ENCODE results near the gene APEH. TPM values are rescaled to one million over a fixed set of nuclear protein-coding genes. Genes with fewer than 3 reads are reported as not detected.

APEH gene
- total and polyA plus RNA-seq, 10 of the 15 experiments (the other 5 are each of a cell fraction or from before 2014, with no cell fraction given) = 74.4 to 214 (median 131) TPM

DNA sequence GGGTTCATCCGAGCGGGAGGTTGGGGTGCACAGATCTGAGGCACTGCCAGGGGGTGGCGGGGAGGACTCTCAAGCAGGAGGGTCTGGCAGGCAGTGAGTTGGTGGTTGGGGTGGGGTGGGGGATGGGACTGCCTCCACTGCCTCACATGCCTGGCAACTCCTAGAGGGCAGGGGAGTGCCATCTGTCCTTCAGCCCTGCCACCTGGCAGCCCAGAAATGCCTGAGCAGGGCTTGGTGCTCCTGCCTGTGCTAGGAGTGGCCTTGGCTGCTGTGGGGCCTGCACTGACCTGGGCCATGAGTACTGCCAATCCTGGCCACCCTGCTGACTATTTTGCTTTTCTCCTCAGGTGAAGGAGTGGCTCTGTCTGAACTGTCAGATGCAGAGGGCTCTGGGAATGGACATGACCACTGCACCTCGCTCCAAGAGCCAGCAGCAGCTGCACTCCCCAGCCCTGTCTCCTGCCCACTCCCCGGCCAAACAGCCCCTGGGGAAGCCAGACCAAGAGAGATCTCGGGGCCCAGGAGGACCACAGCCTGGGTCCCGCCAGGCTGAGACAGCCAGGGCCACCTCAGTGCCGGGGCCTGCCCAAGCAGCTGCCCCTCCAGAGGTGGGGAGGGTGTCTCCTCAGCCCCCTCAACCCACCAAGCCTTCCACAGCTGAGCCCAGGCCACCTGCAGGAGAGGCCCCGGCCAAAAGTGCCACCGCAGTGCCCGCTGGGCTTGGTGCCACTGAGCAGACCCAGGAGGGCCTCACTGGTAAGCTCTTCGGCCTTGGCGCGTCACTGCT is 32.0 kb upstream of the APEH start:
- H3K4me2 ChIP-seq (ENCODE audit: control insufficient read depth, insufficient read depth) = no peak overlapping the region
- SMC1A ChIA-PET (ENCODE audit: uncharacterized antibody, unreplicated experiment) = no interaction called here
- no peaks in the 10 kb centered on the region for H3K79me2 ChIP-seq (ENCODE audit: control insufficient read depth, insufficient read depth, low read length)
- DNase-seq (ENCODE audit: low read depth, low spot score) (no peak), FAIRE-seq (no peak), ATAC-seq (no peak)
- H3K27ac ChIP-seq (ENCODE audit: control insufficient read depth, insufficient read depth) = no peak overlapping the region
- H3K4me1 ChIP-seq (ENCODE audit: control insufficient read depth, insufficient read depth, low read length) = no peaks in the 10 kb centered on the region
- H2AFZ ChIP-seq (ENCODE audit: control insufficient read depth, low read depth, low read length) = no peak overlapping the region
- BruUV-seq (replicated peaks) = no TSS peak
- POLR2A ChIA-PET = interaction anchor here (0.6 kb wide), 1 partner anchor 312 kb away, joined by 3 read pairs; no protein-coding TSS in a partner anchor
- no peaks in the 10 kb centered on the region for H4K20me1 ChIP-seq (ENCODE audit: control insufficient read depth, insufficient read depth)
- intact Hi-C loops (cut with micrococcal nuclease; ENCODE audit: unreplicated experiment) = no loop called here
- WGBS (ENCODE audit: insufficient coverage, insufficient replicate concordance, low lambda C conversion rate, missing lambda C conversion rate) = 20% methylated on average over 11 of the region's 14 CpGs
- H3K9me3 ChIP-seq (replicated peaks; ENCODE audit: control insufficient read depth, insufficient read depth, low read length) = no peaks in the 10 kb centered on the region
- no peak overlapping the region for H3K4me3 ChIP-seq
- no peak for TF ChIP-seq ATF7 (IDR thresholded peaks at IDR 0.05; ENCODE audit: low read depth)
- TF ChIP-seq CHD4 (IDR thresholded peaks at IDR 0.05) = no peak
- TF ChIP-seq, protein P1, sequence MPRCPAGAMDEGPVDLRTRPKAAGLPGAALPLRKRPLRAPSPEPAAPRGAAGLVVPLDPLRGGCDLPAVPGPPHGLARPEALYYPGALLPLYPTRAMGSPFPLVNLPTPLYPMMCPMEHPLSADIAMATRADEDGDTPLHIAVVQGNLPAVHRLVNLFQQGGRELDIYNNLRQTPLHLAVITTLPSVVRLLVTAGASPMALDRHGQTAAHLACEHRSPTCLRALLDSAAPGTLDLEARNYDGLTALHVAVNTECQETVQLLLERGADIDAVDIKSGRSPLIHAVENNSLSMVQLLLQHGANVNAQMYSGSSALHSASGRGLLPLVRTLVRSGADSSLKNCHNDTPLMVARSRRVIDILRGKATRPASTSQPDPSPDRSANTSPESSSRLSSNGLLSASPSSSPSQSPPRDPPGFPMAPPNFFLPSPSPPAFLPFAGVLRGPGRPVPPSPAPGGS (IDR thresholded peaks at IDR 0.05; ENCODE audit: borderline replicate concordance, insufficient read depth, low read depth, low read length, poor library complexity, severe bottlenecking) = no peak
- no peak for TF ChIP-seq SUZ12 (IDR thresholded peaks at IDR 0.05; ENCODE audit: unreplicated experiment)
- no peak for TF ChIP-seq MYC (IDR thresholded peaks at IDR 0.05; ENCODE audit: insufficient read depth, insufficient read length, insufficient replicate concordance, low read length, severe bottlenecking)
- no peak for TF ChIP-seq SREBF2 (IDR thresholded peaks at IDR 0.05; ENCODE audit: low read length)
- no peak for TF ChIP-seq MYB (IDR thresholded peaks at IDR 0.05; ENCODE audit: borderline replicate concordance, low read depth, low read length)
- TF ChIP-seq WRNIP1 (IDR thresholded peaks at IDR 0.05; ENCODE audit: borderline replicate concordance, low read depth, low read length) = no peak
- no peak for TF ChIP-seq SIX5 (IDR thresholded peaks at IDR 0.05; ENCODE audit: low read depth, low read length, severe bottlenecking)
- in situ Hi-C loops (cut with MboI) = no loop called here
- RAD21 ChIA-PET (ENCODE audit: unreplicated experiment) = no interaction called here
- H3K27me3 ChIP-seq (replicated peaks in 1 of 2; ENCODE audit: control insufficient read depth in 2 of 2, insufficient read depth in 2 of 2, low read length in 1 of 2) = no peaks in the 10 kb centered on the region
- CTCF ChIA-PET = no interaction called here
- no peak overlapping the region for H3K9ac ChIP-seq (ENCODE audit: control insufficient read depth, insufficient read depth, low read length)
- no peaks in the 10 kb centered on the region for H3K36me3 ChIP-seq (ENCODE audit: control insufficient read depth in 2 of 2, insufficient read depth in 2 of 2, low read length in 1 of 2)

Measured in GM12878 (cell line).